GM21737 (cell line): Measurements from ENCODE around the gene PVALEF.

ENCODE experiments used
- ATAC-seq: cut with Tn5 transposase; IDR thresholded peaks from one replicate; pipeline ENCODE4 v1.9.1; 2021; ENCODE audit warnings: mild to moderate bottlenecking, moderate library complexity; ENCODE audit not compliant: unreplicated experiment

PVALEF gene

GRCh38 chr17:81160747-81161453 is 4.4 kb upstream of the PVALEF start:
- ATAC-seq = no peak

- ATAC-seq = no peak
These were observed 3.8 kb upstream of the PVALEF start for GRCh38 chr17:81161536-81161935.

GRCh38 chr17:81161972-81162371 is 3.3 kb upstream of the PVALEF start:
- no peak for ATAC-seq

- ATAC-seq = no peak
These were observed 2.8 kb upstream of the PVALEF start for GRCh38 chr17:81162491-81162890.

GRCh38 chr17:81163051-81163695 is 2.1 kb upstream of the PVALEF start:
- no peak for ATAC-seq

GRCh38 chr17:81163703-81164370 is 1.5 kb upstream of the PVALEF start:
- ATAC-seq = no peak

GRCh38 chr17:81164371-81165245 is 699 bp upstream of the PVALEF start:
- no peak for ATAC-seq

- no peak for ATAC-seq
These were observed 756 bp downstream of the PVALEF start, which contains the start of gene AATK for GRCh38 chr17:81166033-81166492. Gene AATK, minus strand, starts transcription at chr17:81166221. Its CDS starts 229 bp downstream, at chr17:81165992.

- ATAC-seq = no peak
These were observed 1.9 kb downstream of the PVALEF start for GRCh38 chr17:81167194-81167524.

- ATAC-seq = no peak
These were observed 2.3 kb downstream of the PVALEF start for GRCh38 chr17:81167638-81168037.

- no peak for ATAC-seq
These were observed 4.6 kb downstream of the PVALEF start for GRCh38 chr17:81169870-81170309.

- ATAC-seq = no peak
These were observed 5.6 kb downstream of the PVALEF start for GRCh38 chr17:81170727-81171494.

GRCh38 chr17:81171941-81172340 is 6.6 kb downstream of the PVALEF start:
- no peak for ATAC-seq

- no peak for ATAC-seq
These were observed 7.9 kb downstream of the PVALEF start for GRCh38 chr17:81173052-81173761.

GRCh38 chr17:81173762-81174155 is 8.5 kb downstream of the PVALEF start:
- no peak for ATAC-seq

GRCh38 chr17:81176666-81177065 is 11.4 kb downstream of the PVALEF start:
- ATAC-seq = no peak

- ATAC-seq = no peak
These were observed 13.1 kb downstream of the PVALEF start for GRCh38 chr17:81178136-81179091.

GRCh38 chr17:81179220-81179619 is 13.9 kb downstream of the PVALEF start:
- no peak for ATAC-seq
